SK-N-MC (cell line): ENCODE data around the gene TACC2.

Experiments
- EZH2 ChIP-seq: fragments of 200-600 bp; sonication (generic); IDR thresholded peaks from one replicate; pipeline ENCODE4 v1.6.1; 2017; ENCODE audit warnings: antibody characterized with exemption
- POLR2AphosphoS5 ChIP-seq: IDR thresholded peaks from 2 replicates; pipeline ENCODE4 v1.6.1; 2012; ENCODE audit warnings: mild to moderate bottlenecking, low read depth, low read length, borderline replicate concordance

- TF ChIP-seq POLR2AphosphoS5 (no peak), EZH2 (no peak)
These were observed 160.1 kb downstream of the TACC2 start for GRCh38 chr10:122148876-122149560.
